Right forelimb (tissue), 1 donor: ENCODE results near the gene SAP30L.
A peak's percentile ranks its signal among the peaks of the same experiment; 100 is the strongest.

Experiments used
- DNase-seq: peaks from one replicate; pipeline ENCODE4 v3.0.0-alpha.2; 2018

SAP30L gene

GRCh38 chr5:154466147-154466546 is 20.4 kb downstream of the SAP30L start:
- DNase-seq = no peak

- DNase-seq = no peak
Measured at GRCh38 chr5:154466671-154467070, 20.9 kb downstream of the SAP30L start.

- peak; percentile 85 for DNase-seq
Measured at GRCh38 chr5:154467655-154468354, 22.0 kb downstream of the SAP30L start.

GRCh38 chr5:154470137-154470536 is 24.3 kb downstream of the SAP30L start:
- DNase-seq = no peak

- DNase-seq = no peak
Measured at GRCh38 chr5:154470947-154471870, 25.4 kb downstream of the SAP30L start.

GRCh38 chr5:154472871-154473580 is 27.2 kb downstream of the SAP30L start:
- DNase-seq = no peak

- no peak for DNase-seq
Measured at GRCh38 chr5:154473581-154474283, 27.9 kb downstream of the SAP30L start.

- DNase-seq = no peak
Measured at GRCh38 chr5:154474396-154475334, 28.9 kb downstream of the SAP30L start.

- no peak for DNase-seq
Measured at GRCh38 chr5:154475591-154476353, 30.0 kb downstream of the SAP30L start.

GRCh38 chr5:154476354-154477205 is 30.8 kb downstream of the SAP30L start:
- DNase-seq = no peak

- no peak for DNase-seq
Measured at GRCh38 chr5:154477382-154478223, 31.8 kb downstream of the SAP30L start.

GRCh38 chr5:154478224-154478565 is 32.4 kb downstream of the SAP30L start, which contains the start of gene HAND1:
Gene HAND1, minus strand, starts transcription at chr5:154478227. Its CDS starts 219 bp downstream, at chr5:154478008.
- DNase-seq = no peak

- no peak for DNase-seq
Measured at GRCh38 chr5:154478752-154479159, 33.0 kb downstream of the SAP30L start.

- DNase-seq = no peak
Measured at GRCh38 chr5:154479160-154479943, 33.6 kb downstream of the SAP30L start.

- DNase-seq = no peak
Measured at GRCh38 chr5:154479944-154480750, 34.4 kb downstream of the SAP30L start.

- no peak for DNase-seq
Measured at GRCh38 chr5:154480847-154481246, 35.0 kb downstream of the SAP30L start.
